CD8-positive, alpha-beta memory T cell (primary cell): ENCODE data around the gene DDX51. TPM values are rescaled to one million over a fixed set of nuclear protein-coding genes. Genes with fewer than 3 reads are reported as not detected.
A peak's percentile ranks its signal among the peaks of the same experiment; 100 is the strongest.

ENCODE experiments used
- CTCF ChIA-PET: fragments of 350-600 bp; sonication (Branson Sonifier 250); formaldehyde crosslinking; loops from one replicate; lab custom pipeline; 2021; ENCODE audit warnings: antibody characterized with exemption; lab: Charles Lee
- POLR2A ChIA-PET: fragments of 350-600 bp; sonication (Branson Sonifier 250); formaldehyde crosslinking; loops from one replicate; lab custom pipeline; 2021; ENCODE audit warnings: antibody characterized with exemption; lab: Charles Lee
- DNase-seq, 5 donors: peaks; one replicate each; pipeline versions ENCODE4 v3.0.0 to v3.0.0-alpha.2; 2020 to 2022; ENCODE audit warnings: mixed read lengths in 1 of 5
- H3K27ac ChIP-seq: one replicate; pipeline ENCODE4 v1.7.0; 2013; ENCODE audit warnings: low read depth, mild to moderate bottlenecking, low read length, moderate library complexity
- H3K27me3 ChIP-seq: 2 replicates; pipeline ENCODE4 v1.7.0; 2013; ENCODE audit warnings: low read length, mild to moderate bottlenecking; ENCODE audit not compliant: insufficient read depth, poor library complexity, severe bottlenecking
- H3K36me3 ChIP-seq: 2 replicates; pipeline ENCODE4 v1.7.0; 2013; ENCODE audit warnings: mild to moderate bottlenecking, low read length, moderate library complexity; ENCODE audit not compliant: insufficient read depth
- H3K4me1 ChIP-seq: 2 replicates; pipeline ENCODE4 v1.7.0; 2013; ENCODE audit warnings: mild to moderate bottlenecking, low read length, moderate library complexity; ENCODE audit not compliant: insufficient read depth
- H3K4me3 ChIP-seq: 2 replicates; pipeline ENCODE4 v1.7.0; 2013; ENCODE audit warnings: mild to moderate bottlenecking, low read length
- H3K9me3 ChIP-seq: 2 replicates; pipeline ENCODE4 v1.7.0; 2013; ENCODE audit warnings: mild to moderate bottlenecking, low read length
- H3K27ac Mint-ChIP-seq, 8 donors: one replicate each; pipeline ENCODE4 v1.8.0; 2020 to 2021; ENCODE audit warnings: mixed read lengths in 8 of 8, mild to moderate bottlenecking in 6 of 8, inconsistent platforms in 3 of 8, moderate library complexity in 3 of 8
- H3K27me3 Mint-ChIP-seq, 2 donors: one replicate each; pipeline ENCODE4 v1.8.0; 2020 to 2021; ENCODE audit warnings: mixed read lengths in 2 of 2, mild to moderate bottlenecking in 1 of 2, moderate library complexity in 1 of 2
- H3K36me3 Mint-ChIP-seq, 3 donors: one replicate each; pipeline ENCODE4 v1.8.0; 2020 to 2021; ENCODE audit warnings: mixed read lengths in 3 of 3, inconsistent platforms in 1 of 3, mild to moderate bottlenecking in 1 of 3
- H3K4me1 Mint-ChIP-seq, 3 donors: one replicate each; pipeline ENCODE4 v1.8.0; 2020 to 2021; ENCODE audit warnings: mixed read lengths in 3 of 3, inconsistent platforms in 1 of 3, mild to moderate bottlenecking in 1 of 3
- H3K4me3 Mint-ChIP-seq, 7 donors: one replicate each; pipeline ENCODE4 v1.8.0; 2020 to 2021; ENCODE audit warnings: mixed read lengths in 7 of 7, mild to moderate bottlenecking in 6 of 7, moderate library complexity in 4 of 7, inconsistent platforms in 2 of 7
- H3K9me3 Mint-ChIP-seq, 5 donors: one replicate each; pipeline ENCODE4 v1.8.0; 2020 to 2022; ENCODE audit warnings: mixed read lengths in 5 of 5, mild to moderate bottlenecking in 3 of 5, moderate library complexity in 2 of 5, inconsistent platforms in 1 of 5
- polyA plus RNA-seq: library from polyadenylated mRNA; unstranded; fragments of 300-500 nt; fragmentation: Illumina TruSeq; gene quantifications from one replicate; pipeline ENCODE4 v1.2.3, GENCODE V29; 2021
- total RNA-seq, 2 experiments: library from RNA; stranded (reverse); gene quantifications; one replicate each; pipeline ENCODE4 v1.2.3, GENCODE V29; 2021

The DDX51 gene
- total and polyA plus RNA-seq, 3 experiments from 2014 or later: 14.1 to 36.4 (median 35.2) TPM

DNA sequence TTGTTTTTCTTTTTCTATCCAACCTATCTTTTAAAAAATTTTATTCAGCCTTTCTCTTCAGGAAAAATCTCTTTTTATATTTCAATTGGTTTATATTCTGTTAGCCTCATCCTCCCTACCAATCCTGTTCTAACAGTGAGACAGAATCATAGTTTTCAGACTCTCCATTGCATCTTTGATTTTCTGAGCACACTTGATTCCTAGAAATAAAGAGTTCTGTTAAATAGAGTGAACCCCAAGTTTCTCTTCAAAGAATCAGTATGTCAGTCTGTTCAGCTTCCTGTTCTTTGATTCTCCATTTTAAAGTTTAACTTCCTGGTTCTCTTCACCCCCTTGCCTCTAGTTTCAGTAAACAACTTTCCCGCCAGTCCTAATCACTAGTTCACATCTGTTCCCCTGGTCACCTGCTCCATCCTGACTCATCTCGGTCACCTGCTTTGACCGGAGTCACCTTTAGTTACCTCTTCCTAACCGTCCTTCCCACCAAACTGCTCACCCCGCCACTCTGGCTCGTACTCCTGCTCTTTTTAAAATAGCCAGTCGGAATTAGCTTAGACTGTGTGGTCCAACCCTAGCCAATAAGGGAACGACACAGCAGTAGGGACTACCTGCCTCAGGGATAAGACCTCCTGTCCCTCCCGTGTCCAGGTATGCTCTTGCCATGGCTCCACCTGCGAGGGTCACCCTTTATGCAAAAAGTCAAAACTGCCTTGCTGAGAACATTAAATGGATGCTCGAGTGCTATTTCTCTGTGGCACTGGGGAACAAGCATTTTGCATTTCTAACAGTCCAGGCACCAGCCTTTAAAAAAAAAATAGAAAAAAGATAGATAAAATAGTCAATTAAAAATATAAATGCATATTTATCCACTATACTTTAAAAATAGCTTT, 48.4 kb downstream of the DDX51 start:
- H3K9me3 Mint-ChIP-seq: peaks cover 2 to 9% (median 8%) of the 10 kb centered on the region in 5 donors

DNA sequence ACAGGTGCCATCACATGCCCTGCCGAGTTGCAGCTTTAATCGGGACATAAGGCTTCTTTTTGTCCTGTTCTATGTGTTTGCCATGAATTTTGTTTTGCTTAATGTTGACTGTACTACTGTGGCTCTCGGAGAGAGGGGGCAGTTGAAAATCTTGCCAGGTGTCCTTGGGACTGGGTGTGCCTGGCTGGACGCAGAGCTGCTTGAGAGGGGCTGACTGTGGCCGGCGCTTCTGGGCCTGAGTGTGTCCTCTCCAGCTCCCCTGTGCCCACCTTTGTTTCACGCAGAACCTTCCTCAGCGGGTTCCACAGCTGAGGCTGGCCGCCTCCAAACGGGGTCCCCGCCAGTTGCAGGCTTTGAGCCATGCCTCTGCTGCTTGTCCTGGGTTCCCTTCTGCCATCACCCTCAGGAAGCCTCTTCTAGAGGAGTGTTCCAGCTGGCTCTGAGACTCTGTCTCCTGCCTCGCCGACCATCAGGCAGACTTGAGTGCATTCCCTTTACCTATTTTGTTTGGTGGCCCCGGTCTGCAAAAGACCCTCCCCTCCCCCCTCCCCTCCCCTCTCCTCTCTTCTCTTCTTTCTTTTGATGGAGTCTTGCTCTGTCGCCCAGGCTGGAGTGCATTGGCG, 49.7 kb downstream of the DDX51 start:
- no peaks in the 10 kb centered on the region for H3K9me3 ChIP-seq
- peaks cover 3% of the 10 kb centered on the region for H3K36me3 ChIP-seq
- peaks cover 5% of the 10 kb centered on the region for H3K4me1 ChIP-seq
- H3K27ac Mint-ChIP-seq: no peak overlapping the region
- H3K4me3 Mint-ChIP-seq: no peak overlapping the region
- ChIA-PET CTCF (no interaction called here), POLR2A (no interaction called here)
- peaks cover 15 to 45% (median 23%) of the 10 kb centered on the region in 3 donors for H3K36me3 Mint-ChIP-seq
- no peak for DNase-seq
- peaks cover 18 to 24% (median 19%) of the 10 kb centered on the region in 3 donors for H3K4me1 Mint-ChIP-seq
- H3K27me3 ChIP-seq: no peaks in the 10 kb centered on the region
- no peak overlapping the region for H3K27ac ChIP-seq
- H3K27me3 Mint-ChIP-seq: no peaks in the 10 kb centered on the region
- no peak overlapping the region for H3K4me3 ChIP-seq
- peaks cover 2 to 9% (median 8%) of the 10 kb centered on the region in 5 donors for H3K9me3 Mint-ChIP-seq

More for the DNA sequence above, 48.4 kb downstream of the DDX51 start:
- H3K27me3 ChIP-seq: no peaks in the 10 kb centered on the region
- Mint-ChIP-seq H3K4me3 (peak overlapping the region in 1 of 7 donors; percentile 34), H3K4me1 (peaks cover 15 to 16% (median 15%) of the 10 kb centered on the region in 3 donors), H3K36me3 (peaks cover 10 to 52% (median 18%) of the 10 kb centered on the region in 3 donors), H3K27ac (peak overlapping the region in 6 of 8 donors; percentile 48 to 95 (median 84)), H3K27me3 (no peaks in the 10 kb centered on the region)
- ChIA-PET CTCF (no interaction called here), POLR2A (no interaction called here)
- no peaks in the 10 kb centered on the region for H3K9me3 ChIP-seq
- H3K4me1 ChIP-seq: peaks cover 5% of the 10 kb centered on the region
- H3K27ac ChIP-seq: no peak overlapping the region
- H3K4me3 ChIP-seq: no peak overlapping the region
- peak in 1 of 5 donors; percentile 17 for DNase-seq
- H3K36me3 ChIP-seq: peaks cover 3% of the 10 kb centered on the region

DNA sequence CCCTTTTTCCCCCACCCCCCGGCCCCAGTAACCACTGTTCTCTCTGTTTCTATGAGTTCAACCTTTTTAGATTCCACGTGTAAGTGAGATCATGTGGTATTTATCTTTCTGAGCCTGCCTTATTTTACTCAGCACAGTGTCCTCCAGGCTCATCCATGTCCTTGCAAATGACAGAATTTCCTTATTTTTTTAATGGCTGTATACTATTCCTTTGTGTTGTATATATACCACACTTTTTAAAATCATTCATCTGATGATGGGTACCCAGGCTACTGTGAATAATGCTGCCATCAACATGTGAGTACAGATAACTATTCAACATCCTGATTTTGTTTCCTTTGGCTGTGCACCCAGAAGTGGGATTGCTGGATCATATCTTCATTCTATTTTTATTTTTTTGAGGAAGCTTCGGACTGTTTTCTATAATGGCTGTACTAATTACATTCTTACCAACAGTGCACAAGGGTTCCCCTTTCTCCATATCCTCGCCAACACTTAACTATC, 54.7 kb downstream of the DDX51 start:
- peaks cover 22 to 40% (median 31%) of the 10 kb centered on the region in 3 donors for H3K4me1 Mint-ChIP-seq
- no peak overlapping the region for H3K27ac ChIP-seq
- peaks cover 7 to 23% (median 8%) of the 10 kb centered on the region in 3 donors for H3K36me3 Mint-ChIP-seq
- peaks cover 0 to 2% (median 0%) of the 10 kb centered on the region in 5 donors for H3K9me3 Mint-ChIP-seq
- CTCF ChIA-PET: no interaction called here
- no peak overlapping the region for H3K4me3 ChIP-seq
- peaks cover 3% of the 10 kb centered on the region for H3K36me3 ChIP-seq
- DNase-seq: no peak
- H3K27ac Mint-ChIP-seq: no peak overlapping the region
- no peaks in the 10 kb centered on the region for H3K9me3 ChIP-seq
- no peaks in the 10 kb centered on the region for H3K27me3 ChIP-seq
- H3K4me3 Mint-ChIP-seq: no peak overlapping the region
- peaks cover 19% of the 10 kb centered on the region for H3K4me1 ChIP-seq
- POLR2A ChIA-PET: no interaction called here
- H3K27me3 Mint-ChIP-seq: no peaks in the 10 kb centered on the region

Other genes with a start within 250 kb of the DDX51 start
- 10 to 100 TPM; 18.7 to 22.8 TPM for gene ULK1, start 249.7 kb downstream of the DDX51 start, total RNA-seq
- gene ULK1, start 249.7 kb downstream of the DDX51 start, polyA plus RNA-seq: 0.98 TPM
- gene PUS1, start 215.0 kb downstream of the DDX51 start, total RNA-seq: 100 to 1,000 TPM; 101 to 107 TPM
- 25.0 TPM for gene PUS1, start 215.0 kb downstream of the DDX51 start, polyA plus RNA-seq
- gene EP400, start 194.4 kb downstream of the DDX51 start, total RNA-seq: 10 to 100 TPM; 47.9 to 48.8 TPM
- 4.3 TPM for gene EP400, start 194.4 kb downstream of the DDX51 start, polyA plus RNA-seq
- gene NOC4L, start 138 bp upstream of the DDX51 start, total RNA-seq: 10 to 100 TPM; 55.7 to 56.0 TPM
- 25.1 TPM for gene NOC4L, start 138 bp upstream of the DDX51 start, polyA plus RNA-seq
- gene GALNT9, start 185.3 kb upstream of the DDX51 start, total RNA-seq: under 1 TPM in 1 of 2 experiments, not detected in 1; 0.18 TPM
- gene GALNT9, start 185.3 kb upstream of the DDX51 start, polyA plus RNA-seq: not detected